Esophagus (tissue), 2 donors: ENCODE data around the gene TM9SF1. TPM values are rescaled to one million over a fixed set of nuclear protein-coding genes. Genes with fewer than 3 reads are reported as not detected.

Experiments
- H3K27ac ChIP-seq, 2 donors: one replicate each; pipeline ENCODE4 v1.5.1; 2013; ENCODE audit warnings: low read depth in 2 of 2, mild to moderate bottlenecking in 2 of 2, inconsistent platforms in 1 of 2, low read length in 1 of 2, moderate library complexity in 1 of 2
- H3K27me3 ChIP-seq, 2 donors: one replicate each; pipeline ENCODE4 v1.6.1; 2013; ENCODE audit warnings: low read length in 2 of 2, control low read depth in 1 of 2, mild to moderate bottlenecking in 1 of 2; ENCODE audit not compliant: insufficient read depth in 2 of 2, control insufficient read depth in 1 of 2
- H3K36me3 ChIP-seq, 2 donors: one replicate each; pipeline ENCODE4 v1.6.1; 2013; ENCODE audit warnings: low read length in 1 of 2; ENCODE audit not compliant: control insufficient read depth in 2 of 2, insufficient read depth in 2 of 2
- H3K4me1 ChIP-seq, 2 donors: one replicate each; pipeline ENCODE4 v1.6.1; 2013; ENCODE audit warnings: low read length in 1 of 2; ENCODE audit not compliant: control insufficient read depth in 2 of 2, insufficient read depth in 2 of 2
- H3K4me3 ChIP-seq, 2 donors: one replicate each; pipeline ENCODE4 v1.5.1; 2013; ENCODE audit warnings: low read length in 2 of 2, mild to moderate bottlenecking in 2 of 2, low read depth in 1 of 2, moderate library complexity in 1 of 2
- H3K9me3 ChIP-seq, 2 donors: one replicate each; pipeline ENCODE4 v1.6.1; 2013; ENCODE audit warnings: mild to moderate bottlenecking in 2 of 2, low read depth in 1 of 2, low read length in 1 of 2, moderate library complexity in 1 of 2; ENCODE audit not compliant: control insufficient read depth in 2 of 2, insufficient read depth in 1 of 2
- WGBS, 2 donors: extraction: QIAGEN DNeasy Blood & Tissue Kit; methylation state at CpG; one replicate each; pipeline ENCODE4 v1.1.7; 2013; 5-methylcytosine and 5-hydroxymethylcytosine counted together
- polyA plus RNA-seq, 2 donors: library from polyadenylated mRNA; stranded (reverse); fragments of 200-250 nt; gene quantifications; one replicate each; pipeline ENCODE4 v1.2.3, GENCODE V29; 2013
- donor health status: healthy with polysubstance abuse.
- donor health status: Bipolar disorder and iron deficiency.

The TM9SF1 gene
- polyA plus RNA-seq, 2 donors: 10.0 to 25.8 TPM

GRCh38 chr14:24172871-24173281 is 22.4 kb downstream of the TM9SF1 start:
- Histone ChIP-seq H3K36me3 (peaks cover 3 to 10% of the 10 kb centered on the region in 2 donors), H3K4me1 (no peaks in the 10 kb centered on the region), H3K27ac (no peak overlapping the region), H3K27me3 (no peaks in the 10 kb centered on the region), H3K4me3 (no peak overlapping the region), H3K9me3 (no peaks in the 10 kb centered on the region)
- WGBS, 2 donors: 65 to 73% methylated on average over 20 of the region's 20 CpGs

- peaks cover 0 to 10% of the 10 kb centered on the region in 2 donors for H3K36me3 ChIP-seq
- H3K4me3 ChIP-seq: peak overlapping the region in 1 of 2 donors; percentile 35
- no peak overlapping the region for H3K27ac ChIP-seq
- 43 to 59% methylated on average over 30 of the region's 30 CpGs for WGBS, 2 donors
- H3K27me3 ChIP-seq: no peaks in the 10 kb centered on the region
- no peaks in the 10 kb centered on the region for H3K9me3 ChIP-seq
- no peaks in the 10 kb centered on the region for H3K4me1 ChIP-seq
These were observed 22.9 kb downstream of the TM9SF1 start for GRCh38 chr14:24172261-24172860.

DNA sequence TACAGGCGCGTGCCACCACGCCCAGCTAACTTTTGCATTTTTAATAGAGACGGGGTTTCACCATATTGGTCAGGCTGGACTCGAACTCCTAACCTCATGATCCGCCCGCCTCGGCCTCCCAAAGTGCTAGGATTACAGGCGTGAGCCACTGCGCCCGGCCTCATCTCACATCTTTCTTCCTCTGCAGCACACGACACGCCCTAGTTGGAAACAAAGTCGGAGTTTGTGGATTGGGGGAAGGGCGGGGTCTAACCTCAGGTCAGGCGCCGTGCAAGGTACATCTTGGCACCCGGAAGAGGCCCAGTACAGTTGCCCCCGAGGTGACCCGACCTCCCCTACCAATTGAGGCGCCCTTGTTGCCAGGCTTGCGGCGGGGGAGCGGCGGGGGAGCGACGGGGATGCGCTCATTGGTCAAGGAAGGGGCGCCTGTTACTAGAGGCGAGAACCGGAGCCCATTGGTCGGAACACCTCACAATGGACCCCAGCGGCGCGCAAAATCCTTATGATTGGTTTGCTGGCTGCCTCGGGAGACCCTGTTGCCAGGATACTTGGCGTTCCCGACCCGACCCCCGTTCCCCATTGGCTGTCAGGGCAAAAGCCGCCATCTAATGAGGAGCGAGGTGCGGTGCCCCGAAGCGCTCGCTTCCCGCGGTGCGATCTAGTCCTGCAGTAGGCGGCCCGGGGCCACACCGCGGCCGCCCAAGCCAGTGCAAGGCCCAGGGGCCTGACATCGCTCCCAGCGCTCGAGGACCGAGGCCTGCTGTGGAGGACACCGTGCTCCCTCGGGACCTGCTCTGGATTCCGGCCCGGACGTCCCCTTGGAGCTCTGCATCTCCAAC is 23.6 kb downstream of the TM9SF1 start, which contains the start of gene REC8:
Gene REC8, plus strand, starts transcription at position 659 of the 839 bp plus-strand sequence. CDS start 473 bp downstream, outside the sequence.
- Histone ChIP-seq H3K4me3 (peak within 1 kb of the TSS in 1 of 2 donors; percentile 35), H3K9me3 (no peaks in the 10 kb centered on the region), H3K27me3 (no peaks in the 10 kb centered on the region), H3K4me1 (no peaks in the 10 kb centered on the region), H3K36me3 (peaks cover 2 to 9% of the 10 kb centered on the region in 2 donors), H3K27ac (peak within 1 kb of the TSS; percentile 6 to 47)
- 20 to 22% methylated on average over 63 of the region's 63 CpGs for WGBS, 2 donors

DNA sequence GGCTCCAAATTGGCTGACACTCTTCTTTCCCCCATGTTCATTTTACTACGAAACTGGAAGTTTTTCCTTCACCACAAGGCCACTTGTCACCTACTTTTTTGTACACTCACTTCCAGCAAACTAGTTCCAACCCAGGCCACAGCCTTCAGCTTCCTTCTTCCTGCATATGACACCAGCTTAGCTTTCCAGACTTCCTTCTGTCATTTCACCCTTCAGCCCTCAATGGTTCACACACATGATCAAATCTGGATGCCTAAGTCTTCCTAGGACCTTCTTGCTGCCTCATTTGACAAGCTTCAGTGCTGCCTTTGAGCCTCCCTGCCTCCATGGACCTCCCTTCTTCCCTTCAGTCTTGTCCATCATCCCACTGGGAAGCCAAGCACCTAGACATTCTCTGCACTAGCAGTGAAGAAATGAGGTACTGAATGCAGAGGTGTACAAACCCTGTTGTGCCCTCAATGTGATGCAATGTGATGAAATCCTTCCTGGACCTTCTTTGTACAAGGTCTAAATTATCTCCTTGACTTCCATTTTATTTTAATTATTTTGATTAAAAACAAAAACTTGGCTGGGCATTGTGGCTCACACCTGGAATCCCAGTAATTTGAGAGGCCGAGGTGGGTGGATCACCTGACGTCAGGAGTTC is 27.6 kb downstream of the TM9SF1 start:
- no peaks in the 10 kb centered on the region for H3K27me3 ChIP-seq
- H3K9me3 ChIP-seq: no peaks in the 10 kb centered on the region
- peaks cover 27 to 37% of the 10 kb centered on the region in 2 donors for H3K36me3 ChIP-seq
- H3K4me1 ChIP-seq: peaks cover 6% of the 10 kb centered on the region in 2 donors
- 86 to 97% methylated on average over 3 of the region's 3 CpGs for WGBS, 2 donors
- no peak overlapping the region for H3K4me3 ChIP-seq
- peak overlapping the region in 1 of 2 donors; percentile 0 for H3K27ac ChIP-seq

DNA sequence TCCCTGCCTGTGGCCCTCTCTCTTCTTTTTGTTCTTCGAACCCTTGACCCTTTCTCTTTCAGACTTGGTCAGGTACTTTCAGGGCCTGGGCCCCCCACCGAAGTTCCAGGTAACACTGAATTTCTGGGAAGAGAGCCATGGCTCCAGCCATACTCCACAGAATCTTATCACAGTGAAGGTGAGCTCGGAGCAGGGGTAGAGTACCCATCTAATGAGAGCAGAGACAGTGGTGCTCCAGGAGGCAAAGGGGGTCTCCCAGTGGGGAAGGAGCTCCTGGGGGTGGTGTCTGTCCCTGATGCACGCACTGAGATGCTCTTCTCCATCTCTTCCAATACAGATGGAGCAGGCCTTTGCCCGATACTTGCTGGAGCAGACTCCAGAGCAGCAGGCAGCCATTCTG is 29.5 kb downstream of the TM9SF1 start:
- peaks cover 27 to 37% of the 10 kb centered on the region in 2 donors for H3K36me3 ChIP-seq
- no peak overlapping the region for H3K27ac ChIP-seq
- no peaks in the 10 kb centered on the region for H3K27me3 ChIP-seq
- peaks cover 6 to 10% of the 10 kb centered on the region in 2 donors for H3K4me1 ChIP-seq
- H3K4me3 ChIP-seq: no peak overlapping the region
- 91 to 95% methylated on average over 5 of the region's 5 CpGs for WGBS, 2 donors
- no peaks in the 10 kb centered on the region for H3K9me3 ChIP-seq

DNA sequence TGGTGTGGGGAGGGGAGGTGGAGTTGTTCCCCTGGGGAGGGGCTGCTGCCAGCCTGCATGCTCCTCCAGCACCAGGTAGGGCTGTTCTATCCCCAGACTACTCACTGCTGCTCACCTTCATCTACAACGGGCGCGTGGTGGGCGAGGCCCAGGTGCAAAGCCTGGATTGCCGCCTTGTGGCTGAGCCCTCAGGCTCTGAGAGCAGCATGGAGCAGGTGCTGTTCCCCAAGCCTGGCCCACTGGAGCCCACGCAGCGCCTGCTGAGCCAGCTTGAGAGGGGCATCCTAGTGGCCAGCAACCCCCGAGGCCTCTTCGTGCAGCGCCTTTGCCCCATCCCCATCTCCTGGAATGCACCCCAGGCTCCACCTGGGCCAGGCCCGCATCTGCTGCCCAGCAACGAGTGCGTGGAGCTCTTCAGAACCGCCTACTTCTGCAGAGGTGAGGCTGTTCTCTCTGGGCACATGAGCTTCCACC is 30.7 kb downstream of the TM9SF1 start:
- WGBS, 2 donors: 60 to 68% methylated on average over 14 of the region's 14 CpGs
- peak overlapping the region in 1 of 2 donors; percentile 47 for H3K27ac ChIP-seq
- H3K4me3 ChIP-seq: no peak overlapping the region
- H3K9me3 ChIP-seq: no peaks in the 10 kb centered on the region
- no peaks in the 10 kb centered on the region for H3K27me3 ChIP-seq
- peaks cover 6 to 10% of the 10 kb centered on the region in 2 donors for H3K4me1 ChIP-seq
- H3K36me3 ChIP-seq: peaks cover 28 to 40% of the 10 kb centered on the region in 2 donors

DNA sequence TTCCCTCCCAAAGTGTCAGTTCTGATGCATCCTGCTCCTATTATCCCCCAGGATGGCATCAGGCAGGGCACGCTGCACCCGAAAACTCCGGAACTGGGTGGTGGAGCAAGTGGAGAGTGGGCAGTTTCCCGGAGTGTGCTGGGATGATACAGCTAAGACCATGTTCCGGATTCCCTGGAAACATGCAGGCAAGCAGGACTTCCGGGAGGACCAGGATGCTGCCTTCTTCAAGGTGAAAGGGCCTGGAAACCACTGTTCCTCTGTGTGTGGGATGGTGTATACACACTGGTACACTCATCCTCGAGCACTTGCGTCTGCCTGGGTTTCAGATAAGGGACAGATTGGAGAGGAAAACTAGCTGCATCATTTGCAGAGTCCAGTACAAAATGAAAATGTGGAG is 33.1 kb downstream of the TM9SF1 start:
- peaks cover 38 to 48% of the 10 kb centered on the region in 2 donors for H3K36me3 ChIP-seq
- peak overlapping the region; percentile 62 for H3K4me3 ChIP-seq
- H3K9me3 ChIP-seq: no peaks in the 10 kb centered on the region
- peak overlapping the region; percentile 69 to 81 for H3K27ac ChIP-seq
- H3K4me1 ChIP-seq: peaks cover 6 to 13% of the 10 kb centered on the region in 2 donors
- H3K27me3 ChIP-seq: no peaks in the 10 kb centered on the region
- WGBS, 2 donors: 18 to 27% methylated on average over 8 of the region's 8 CpGs

- 0% methylated on average over 12 of the region's 12 CpGs for WGBS, 2 donors
- H3K27me3 ChIP-seq: no peaks in the 10 kb centered on the region
- no peaks in the 10 kb centered on the region for H3K9me3 ChIP-seq
- H3K4me3 ChIP-seq: peak within 1 kb of the TSS; percentile 62
- peaks cover 32 to 48% of the 10 kb centered on the region in 2 donors for H3K36me3 ChIP-seq
- peaks cover 6 to 16% of the 10 kb centered on the region in 2 donors for H3K4me1 ChIP-seq
- peak within 1 kb of the TSS; percentile 81 to 97 for H3K27ac ChIP-seq
These were observed 34.1 kb downstream of the TM9SF1 start, which contains the start of gene IRF9 for GRCh38 chr14:24160850-24161804. Gene IRF9 (plus strand): TSS chr14:24161265. CDS start chr14:24162145, 880 bp downstream.
